KOPT-K1 (cell line): ENCODE results near the gene POMT1.
"Not testable (repeated sequence)": the region's sequence is repeated elsewhere in the genome, so short reads cannot be mapped to it uniquely, and the experiment has no call there.

Experiments used
- H3K27ac ChIP-seq: fragments of 200-600 bp; sonication (generic); 2 replicates; pipeline ENCODE4 v1.5.1; 2016; ENCODE audit warnings: antibody characterized with exemption, mild to moderate bottlenecking, low read depth, low read length; ENCODE audit not compliant: poor library complexity, severe bottlenecking
- H3K36me3 ChIP-seq: fragments of 200-600 bp; sonication (generic); 2 replicates; pipeline ENCODE4 v1.5.1; 2017; ENCODE audit warnings: antibody characterized with exemption, mild to moderate bottlenecking, low read length, moderate library complexity; ENCODE audit not compliant: insufficient read depth
- H3K9me3 ChIP-seq: fragments of 200-600 bp; sonication (generic); 2 replicates; pipeline ENCODE4 v1.5.1; 2017; ENCODE audit warnings: antibody characterized with exemption, low read length, mild to moderate bottlenecking; ENCODE audit not compliant: insufficient read depth, poor library complexity, severe bottlenecking

Gene POMT1

GRCh38 chr9:131500377-131500776 is 2.3 kb upstream of the POMT1 start:
- H3K9me3 ChIP-seq, result no peaks in the 10 kb centered on the region
- H3K27ac ChIP-seq, result peak overlapping the region; percentile 79
- peaks cover 44% of the 10 kb centered on the region for H3K36me3 ChIP-seq

- H3K27ac ChIP-seq, result peak overlapping the region; percentile 79
- peaks cover 37% of the 10 kb centered on the region for H3K36me3 ChIP-seq
- no peaks in the 10 kb centered on the region for H3K9me3 ChIP-seq
Measured at GRCh38 chr9:131500939-131501541, 1.7 kb upstream of the POMT1 start.

DNA sequence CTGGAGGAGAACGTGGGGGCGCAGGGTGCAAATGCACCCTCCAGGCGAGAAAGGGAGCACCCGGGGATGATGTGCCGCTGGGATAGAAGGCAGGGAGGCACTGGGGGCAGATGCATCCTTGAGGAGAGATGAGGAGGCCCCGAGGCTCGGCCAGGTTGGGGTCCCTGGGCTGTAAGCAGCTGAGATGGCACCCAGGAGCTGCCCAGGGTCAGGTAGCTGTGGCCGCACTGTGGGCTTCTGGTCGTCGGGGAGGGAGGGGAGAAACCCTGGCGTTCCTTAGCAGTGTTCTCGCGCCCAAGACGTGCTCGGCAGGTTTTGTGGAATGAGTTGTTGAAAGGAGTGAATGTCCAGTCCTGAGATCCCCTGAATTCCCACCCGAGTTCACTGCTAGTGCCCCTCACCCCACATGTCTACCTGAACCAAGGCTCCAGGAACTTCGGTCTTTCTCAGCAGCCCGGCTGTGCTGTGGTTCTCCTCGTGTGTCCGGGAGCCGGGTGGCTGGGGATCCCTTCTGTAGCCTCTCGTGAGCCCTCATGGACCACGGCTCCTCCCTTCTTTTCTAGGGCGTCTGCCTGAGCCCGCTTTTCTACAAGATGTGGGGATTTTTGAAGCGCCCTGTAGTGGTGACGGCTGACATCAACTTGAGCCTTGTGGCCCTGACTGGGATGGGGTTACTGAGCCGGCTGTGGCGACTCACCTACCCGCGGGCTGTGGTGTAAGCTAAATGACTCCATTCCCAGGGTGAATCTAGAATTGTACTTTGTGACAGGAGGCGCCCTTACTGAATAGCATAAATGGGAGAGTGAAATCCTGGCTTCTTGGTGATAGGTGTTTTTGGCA is 1.1 kb downstream of the POMT1 start:
- Histone ChIP-seq H3K27ac (peak overlapping the region; percentile 79), H3K9me3 (no peaks in the 10 kb centered on the region), H3K36me3 (peaks cover 24% of the 10 kb centered on the region)

GRCh38 chr9:131505012-131505411 is 2.3 kb downstream of the POMT1 start:
- H3K9me3 ChIP-seq, result no peaks in the 10 kb centered on the region
- H3K36me3 ChIP-seq, result peaks cover 25% of the 10 kb centered on the region
- H3K27ac ChIP-seq, result no peak overlapping the region

- peaks cover 86% of the 10 kb centered on the region for H3K36me3 ChIP-seq
- H3K27ac ChIP-seq, result no peak overlapping the region
- no peaks in the 10 kb centered on the region for H3K9me3 ChIP-seq
Measured at GRCh38 chr9:131511416-131511815, 8.7 kb downstream of the POMT1 start.

GRCh38 chr9:131511880-131512279 is 9.2 kb downstream of the POMT1 start:
- H3K27ac ChIP-seq, result no peak overlapping the region
- peaks cover 87% of the 10 kb centered on the region for H3K36me3 ChIP-seq

GRCh38 chr9:131513177-131513576 is 10.5 kb downstream of the POMT1 start:
- Histone ChIP-seq H3K9me3 (no peaks in the 10 kb centered on the region), H3K36me3 (peaks cover 88% of the 10 kb centered on the region), H3K27ac (no peak overlapping the region)

More at GRCh38 chr9:131511880-131512279, 9.2 kb downstream of the POMT1 start:
- H3K9me3 ChIP-seq, result no peaks in the 10 kb centered on the region

GRCh38 chr9:131515559-131516031 is 12.9 kb downstream of the POMT1 start:
- H3K9me3 ChIP-seq, H3K27ac ChIP-seq: not testable (repeated sequence)
- peaks cover 96% of the 10 kb centered on the region for H3K36me3 ChIP-seq

GRCh38 chr9:131516100-131516499 is 13.4 kb downstream of the POMT1 start:
- peaks cover 96% of the 10 kb centered on the region for H3K36me3 ChIP-seq
- H3K27ac ChIP-seq, result no peak overlapping the region
- no peaks in the 10 kb centered on the region for H3K9me3 ChIP-seq

- no peaks in the 10 kb centered on the region for H3K9me3 ChIP-seq
- no peak overlapping the region for H3K27ac ChIP-seq
- peaks cover 96% of the 10 kb centered on the region for H3K36me3 ChIP-seq
Measured at GRCh38 chr9:131516930-131517329, 14.2 kb downstream of the POMT1 start.

DNA sequence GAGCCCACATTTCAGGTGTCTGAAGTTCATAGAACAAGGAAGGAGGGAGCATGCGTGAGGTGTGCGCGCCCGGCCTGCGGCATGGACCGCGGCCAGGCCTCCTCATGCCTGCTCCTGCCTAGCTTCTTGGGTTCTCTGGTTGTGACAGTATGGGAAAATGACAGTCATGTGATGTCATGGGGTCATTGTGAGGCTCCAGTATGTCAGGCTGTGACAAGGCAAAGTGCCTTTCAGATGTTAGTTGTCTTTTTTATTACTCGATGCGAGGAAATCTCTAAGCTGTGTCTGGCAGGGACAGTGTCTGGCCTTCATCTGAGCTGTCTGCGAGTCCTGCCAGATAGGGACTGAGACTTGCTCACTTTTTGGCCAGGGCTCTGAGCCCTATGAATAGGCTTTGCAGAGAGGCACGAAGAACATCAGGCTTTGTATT is 15.1 kb downstream of the POMT1 start:
- Histone ChIP-seq H3K9me3 (no peaks in the 10 kb centered on the region), H3K27ac (no peak overlapping the region), H3K36me3 (peaks cover 96% of the 10 kb centered on the region)

DNA sequence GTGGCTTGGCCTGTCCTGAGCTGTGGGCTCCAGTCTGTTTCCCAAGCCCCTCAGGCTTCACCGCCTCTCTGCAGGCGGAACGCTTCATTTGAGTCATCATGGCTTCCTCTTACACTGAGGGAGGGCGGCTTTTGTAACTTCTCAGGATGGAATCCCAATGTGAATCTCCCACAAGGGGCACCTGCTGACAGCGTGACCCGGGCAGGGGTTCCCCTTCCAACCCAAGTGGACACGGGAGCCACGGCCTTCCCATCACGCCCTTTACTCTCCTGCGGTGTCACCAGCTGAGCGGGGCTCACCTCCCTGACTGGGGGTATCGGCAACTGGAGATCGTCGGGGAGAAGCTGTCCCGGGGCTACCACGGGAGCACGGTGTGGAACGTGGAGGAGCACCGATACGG is 15.8 kb downstream of the POMT1 start:
- H3K9me3 ChIP-seq, result no peaks in the 10 kb centered on the region
- no peak overlapping the region for H3K27ac ChIP-seq
- peaks cover 96% of the 10 kb centered on the region for H3K36me3 ChIP-seq

- H3K27ac ChIP-seq, result no peak overlapping the region
- peaks cover 97% of the 10 kb centered on the region for H3K36me3 ChIP-seq
Measured at GRCh38 chr9:131520503-131520902, 17.8 kb downstream of the POMT1 start.

DNA sequence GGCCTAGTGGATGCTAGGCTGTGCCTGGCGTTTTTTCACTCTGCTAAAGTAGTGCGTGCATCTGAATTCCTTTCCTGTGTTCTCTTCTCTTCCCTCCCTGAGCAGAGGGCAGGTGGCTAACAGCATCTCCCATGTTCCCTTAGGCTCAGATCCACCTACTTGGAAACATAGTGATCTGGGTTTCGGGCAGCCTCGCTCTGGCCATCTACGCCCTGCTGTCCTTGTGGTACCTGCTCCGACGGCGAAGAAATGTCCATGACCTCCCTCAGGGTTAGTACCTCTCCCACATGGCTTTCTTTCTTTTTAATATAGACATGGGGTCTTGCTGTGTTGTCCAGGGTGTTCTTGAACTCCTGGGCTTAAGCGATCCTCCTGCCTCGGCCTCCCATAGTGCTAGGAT is 18.5 kb downstream of the POMT1 start:
- Histone ChIP-seq H3K36me3 (peaks cover 97% of the 10 kb centered on the region), H3K27ac (no peak overlapping the region), H3K9me3 (no peaks in the 10 kb centered on the region)

More at GRCh38 chr9:131520503-131520902, 17.8 kb downstream of the POMT1 start:
- no peaks in the 10 kb centered on the region for H3K9me3 ChIP-seq

- H3K27ac ChIP-seq, result no peak overlapping the region
- H3K9me3 ChIP-seq, result no peaks in the 10 kb centered on the region
- H3K36me3 ChIP-seq, result peaks cover 97% of the 10 kb centered on the region
Measured at GRCh38 chr9:131521822-131522221, 19.1 kb downstream of the POMT1 start.
